NCI-H187 (cell line): Measurements from ENCODE around the gene MRGPRF.
"Not testable (repeated sequence)": the region's sequence is repeated elsewhere in the genome, so short reads cannot be mapped to it uniquely, and the experiment has no call there.

Experiments used
- DNase-seq, 2 experiments: peaks; one replicate each; lab custom pipeline; 2025; lab: John Stamatoyannopoulos, UW

MRGPRF gene

DNA sequence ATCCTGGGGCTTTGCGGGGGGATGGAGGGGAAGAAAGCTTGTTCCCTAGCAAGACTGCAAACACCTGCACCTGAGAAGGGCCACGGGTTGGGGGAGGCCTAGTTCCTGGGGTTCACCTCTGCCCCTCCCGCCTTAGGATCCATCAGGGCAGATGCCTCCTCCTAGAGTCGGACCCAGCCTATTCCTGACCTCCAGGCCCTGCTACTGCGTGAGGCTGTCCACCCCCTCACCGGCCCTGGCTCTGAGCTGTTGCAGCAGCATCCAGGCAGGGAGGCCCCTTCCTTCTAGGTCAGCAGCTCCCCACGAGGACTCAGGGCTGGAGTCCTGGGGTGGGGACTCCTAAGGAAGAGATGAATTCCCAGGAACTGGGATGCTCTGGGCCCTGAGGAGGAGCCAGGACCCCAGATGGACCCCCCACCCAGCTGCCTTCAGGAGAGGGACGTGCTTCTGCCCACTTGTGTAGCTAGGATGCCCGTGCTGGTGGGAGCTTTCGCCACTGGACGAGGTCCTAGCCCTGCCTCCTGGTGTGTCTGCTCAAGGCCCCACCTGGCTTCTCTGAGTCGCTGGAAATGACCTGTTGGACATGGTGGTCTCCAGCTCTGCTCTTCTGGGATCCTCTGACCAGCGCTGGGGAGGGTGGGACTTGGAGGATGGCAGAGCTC lies 10.3 kb downstream of the MRGPRF start:
- DNase-seq, result no peak

DNA sequence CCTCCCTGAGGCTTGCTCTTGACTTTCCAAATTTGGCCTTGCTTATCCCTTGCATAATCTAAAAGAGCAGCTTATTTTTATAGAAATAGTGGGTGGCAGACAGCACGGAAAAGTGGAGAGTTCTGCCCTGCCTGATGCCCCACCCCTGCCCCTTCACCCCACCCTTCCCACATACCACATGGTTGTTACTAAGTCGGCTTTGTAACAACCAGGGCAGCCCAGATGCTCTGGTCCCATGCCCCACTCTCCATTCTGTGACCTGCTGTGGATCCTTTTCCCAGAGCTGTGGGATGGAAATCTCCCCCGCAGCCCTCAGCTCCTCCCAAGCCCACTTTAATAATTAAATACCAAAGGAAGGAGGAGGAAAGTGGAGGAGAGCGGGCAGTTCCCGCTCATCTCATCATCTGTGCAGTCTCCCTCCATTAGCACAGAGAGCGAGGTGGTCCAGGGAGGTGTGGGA lies 10.9 kb downstream of the MRGPRF start:
- DNase-seq, result no peak

DNA sequence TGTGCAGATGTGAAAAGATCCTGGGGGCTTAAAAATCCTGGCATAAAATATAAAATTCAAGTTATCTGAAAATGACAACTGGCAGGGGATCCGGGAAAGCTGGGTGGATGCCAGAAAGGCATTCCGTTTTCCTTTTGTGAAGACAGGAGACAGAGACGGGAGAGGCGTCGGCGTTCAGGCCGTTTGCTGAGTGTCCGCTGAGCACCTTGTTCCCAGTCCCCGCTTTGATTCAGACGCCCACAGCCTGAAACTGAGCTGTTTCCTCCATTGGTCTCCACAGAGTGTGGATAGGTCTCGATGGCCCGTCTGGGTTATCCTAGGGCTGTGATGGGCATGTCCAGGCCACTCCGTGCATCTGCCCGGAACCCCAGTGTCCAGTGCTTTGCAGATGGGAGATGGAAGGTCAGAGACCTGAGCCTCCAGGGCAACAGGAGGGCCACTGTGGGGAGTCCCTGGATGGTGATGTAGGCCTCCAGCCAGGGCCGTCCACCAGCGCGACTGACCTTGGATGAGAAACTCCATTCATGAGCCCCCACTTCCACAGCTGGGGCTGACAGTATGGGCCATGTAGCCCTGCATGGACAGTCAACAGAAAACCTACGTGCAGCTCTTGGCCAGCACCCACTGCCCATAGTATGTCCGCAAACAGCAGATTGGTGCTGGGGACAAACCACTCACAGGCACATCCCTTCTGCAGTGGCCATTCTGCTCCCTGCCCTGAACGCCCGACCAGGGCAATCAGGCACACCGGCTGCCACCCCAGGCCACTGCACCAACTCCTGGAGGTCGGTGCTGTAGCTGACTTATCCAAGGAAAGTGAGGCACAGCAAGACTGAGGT lies 11.6 kb downstream of the MRGPRF start:
- DNase-seq, result no peak

DNA sequence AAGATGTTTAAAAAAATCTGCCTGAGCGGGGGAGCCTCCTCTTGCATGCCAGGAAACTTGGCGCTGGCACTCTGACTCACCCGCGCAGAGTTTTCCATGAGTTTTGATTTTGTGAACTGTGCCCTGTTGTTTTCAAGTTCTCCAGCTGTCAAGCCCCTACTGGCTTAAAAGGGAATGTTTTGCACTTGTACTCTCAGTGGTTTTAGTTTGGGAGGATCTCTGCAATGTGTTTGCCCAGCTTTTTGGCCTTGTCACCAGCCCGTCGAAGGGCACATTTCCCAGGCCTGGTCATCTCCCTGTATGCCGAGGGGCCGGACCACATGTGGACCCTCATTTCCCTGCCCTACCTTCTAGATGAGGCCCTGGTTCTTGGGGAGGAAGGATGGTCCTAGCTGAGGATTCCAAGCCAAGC lies 12.2 kb downstream of the MRGPRF start:
- DNase-seq, result no peak

DNA sequence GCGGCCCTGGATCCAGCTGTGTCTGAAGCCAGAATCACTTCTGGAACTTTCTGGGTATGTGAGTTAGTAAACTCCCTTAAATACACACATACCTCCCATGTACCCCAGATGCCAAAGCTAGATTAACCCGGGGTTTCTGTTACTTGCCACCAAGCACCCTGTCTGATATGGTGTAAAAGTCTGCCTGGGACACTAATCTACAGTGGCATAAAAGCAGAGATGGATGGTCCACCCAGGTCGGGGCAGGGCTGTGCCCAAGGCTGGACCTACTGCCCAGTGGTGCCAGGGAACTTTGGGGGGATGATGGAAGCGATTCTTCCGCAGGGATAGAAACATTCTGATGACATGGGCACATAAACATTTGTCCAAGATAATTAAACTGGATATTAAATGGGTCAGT lies 12.7 kb downstream of the MRGPRF start:
- DNase-seq, result no peak

DNA sequence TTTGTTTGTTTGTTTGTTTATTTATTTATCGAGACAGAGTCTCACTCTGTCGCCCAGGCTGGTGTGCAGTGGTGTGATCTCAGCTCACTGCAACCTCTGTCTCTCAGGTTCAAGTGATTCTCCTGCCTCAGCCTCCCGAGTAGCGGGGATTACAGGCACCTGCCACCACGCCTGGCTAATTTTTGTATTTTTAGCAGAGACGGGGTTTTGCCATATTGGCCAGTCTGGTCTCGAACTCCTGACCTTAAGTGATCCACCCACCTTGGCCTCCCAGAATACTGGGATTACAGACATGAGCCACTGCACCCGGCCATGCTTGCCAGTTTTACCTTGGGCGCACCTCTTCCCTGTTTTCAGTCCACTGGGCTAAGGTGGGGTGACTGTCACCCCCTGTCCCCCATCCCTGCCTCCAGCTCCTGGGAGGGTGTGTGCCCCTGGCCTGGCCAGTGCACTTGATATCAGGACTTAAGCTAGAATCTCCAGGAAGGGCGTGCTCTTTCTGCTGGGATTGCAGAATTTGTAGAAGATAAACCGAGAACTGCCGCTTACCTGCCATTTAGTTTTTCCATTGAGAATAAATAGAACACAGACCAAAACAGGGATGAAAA lies 13.2 kb downstream of the MRGPRF start:
- DNase-seq, result not testable (repeated sequence)

DNA sequence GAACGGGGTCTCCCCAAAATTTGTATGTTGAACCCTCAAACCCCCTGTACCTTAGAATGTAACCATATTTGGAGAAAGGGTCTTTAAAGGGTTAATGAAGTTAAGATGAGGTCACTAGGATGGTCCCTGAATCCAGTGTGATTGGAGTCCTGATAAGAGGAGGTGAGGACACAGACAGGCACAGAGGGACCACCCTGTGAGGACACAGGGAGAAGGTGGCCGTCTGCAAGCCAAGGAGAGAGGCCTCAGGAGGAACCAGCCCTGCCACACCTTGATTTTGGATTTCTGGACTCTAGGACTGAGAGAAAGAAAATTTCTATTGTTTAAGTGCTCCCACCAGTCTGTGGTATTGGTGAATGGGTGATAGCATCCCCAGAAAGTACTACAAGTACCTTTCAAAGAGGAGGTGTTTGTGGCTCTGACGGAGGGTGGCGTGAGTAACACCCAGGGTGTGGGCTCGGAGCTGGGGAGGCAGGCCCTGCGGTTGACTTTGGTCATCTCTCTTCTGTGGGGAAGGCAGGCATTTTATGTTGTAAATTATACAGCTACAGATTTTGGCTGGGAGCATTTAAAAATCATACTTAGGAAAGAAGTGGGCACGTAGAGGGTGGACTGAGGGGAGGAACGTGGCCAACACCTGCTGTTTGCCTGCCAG lies 13.8 kb downstream of the MRGPRF start:
- DNase-seq, result no peak

DNA sequence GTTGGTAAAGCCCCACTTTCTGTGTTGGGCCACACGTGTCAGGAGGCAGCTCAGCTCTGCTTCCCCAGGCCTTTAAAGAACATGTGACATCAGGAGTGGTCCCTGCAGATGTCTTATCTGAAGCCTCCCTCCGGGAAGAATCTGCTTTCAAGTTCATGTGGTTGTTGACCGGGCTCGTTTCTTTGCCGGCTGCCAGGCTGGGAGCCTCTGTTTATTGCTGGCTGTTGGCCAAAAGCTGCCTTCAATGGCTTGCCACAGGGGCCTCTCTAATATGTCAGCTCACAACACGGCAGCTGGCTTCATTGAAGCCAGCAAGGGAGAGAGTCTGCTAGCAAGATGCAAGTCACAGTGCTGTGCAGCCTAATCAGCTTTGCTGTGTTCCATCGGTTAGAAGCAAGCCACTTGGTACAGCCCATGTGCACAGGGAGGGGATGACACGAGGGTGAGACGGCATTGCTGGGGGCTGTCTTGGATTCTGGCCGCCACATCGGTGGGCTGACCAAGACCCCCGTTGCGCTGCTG lies 14.6 kb downstream of the MRGPRF start:
- DNase-seq, result peak in 1 of 2 experiments; percentile 32

DNA sequence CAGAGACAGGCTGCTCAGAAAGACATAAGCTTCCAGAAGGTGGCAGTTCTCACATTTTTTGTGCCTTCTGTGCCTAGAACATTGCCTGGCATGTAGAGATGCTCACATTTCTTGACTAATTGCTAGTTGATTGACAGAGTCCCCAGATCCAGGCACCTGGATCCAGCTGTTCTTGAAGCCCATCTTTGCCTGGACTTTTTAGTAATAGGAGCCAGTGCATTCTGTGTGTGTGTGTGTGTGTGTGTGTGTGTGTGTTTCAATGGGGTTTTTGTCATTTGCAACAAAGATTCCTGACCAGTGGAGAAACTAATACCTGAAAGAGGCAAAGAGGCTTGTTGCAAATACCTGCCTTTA lies 15.1 kb downstream of the MRGPRF start:
- DNase-seq, result no peak

DNA sequence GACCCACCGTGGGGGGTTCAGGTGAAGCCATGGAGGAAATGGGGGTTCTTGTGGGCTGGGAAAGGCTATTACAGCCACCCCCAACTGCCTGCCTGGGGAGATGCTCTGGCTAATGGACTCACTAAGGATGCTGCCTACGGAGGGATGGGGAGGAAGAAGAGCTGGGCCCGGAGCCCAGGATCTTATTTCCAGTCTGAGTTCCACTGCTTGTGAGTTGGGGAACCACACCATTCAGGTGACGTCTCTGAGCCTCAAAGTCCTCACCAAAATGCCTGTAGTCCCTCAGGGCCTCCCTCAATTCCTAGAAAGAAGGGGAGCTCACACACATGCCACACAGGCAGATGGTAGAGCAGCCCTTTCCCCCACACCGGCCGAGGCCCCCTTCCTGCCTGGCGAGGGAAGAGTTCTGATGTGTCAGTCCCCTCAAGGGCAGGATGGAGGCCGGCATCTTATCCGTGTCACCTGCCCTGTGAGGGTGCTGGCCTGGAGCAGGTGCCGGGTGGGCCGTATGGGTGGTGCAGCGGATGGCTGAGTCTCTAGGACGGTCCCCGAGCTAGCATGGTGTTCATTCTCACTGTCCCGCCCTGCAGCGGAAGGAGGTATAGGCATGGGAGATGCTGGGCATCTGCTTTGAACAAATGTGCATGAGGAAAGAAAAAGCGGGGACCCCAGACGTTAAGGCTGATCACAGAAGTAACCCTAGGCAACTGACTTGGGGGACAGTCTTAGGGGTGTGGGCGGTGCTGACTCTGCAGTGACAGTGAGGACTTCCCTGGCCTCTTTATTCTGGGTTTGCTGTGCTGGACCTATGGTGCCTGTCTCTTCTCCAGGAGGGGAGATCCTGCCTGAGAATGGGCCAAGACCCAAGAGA lies 15.7 kb downstream of the MRGPRF start:
- DNase-seq, result no peak

DNA sequence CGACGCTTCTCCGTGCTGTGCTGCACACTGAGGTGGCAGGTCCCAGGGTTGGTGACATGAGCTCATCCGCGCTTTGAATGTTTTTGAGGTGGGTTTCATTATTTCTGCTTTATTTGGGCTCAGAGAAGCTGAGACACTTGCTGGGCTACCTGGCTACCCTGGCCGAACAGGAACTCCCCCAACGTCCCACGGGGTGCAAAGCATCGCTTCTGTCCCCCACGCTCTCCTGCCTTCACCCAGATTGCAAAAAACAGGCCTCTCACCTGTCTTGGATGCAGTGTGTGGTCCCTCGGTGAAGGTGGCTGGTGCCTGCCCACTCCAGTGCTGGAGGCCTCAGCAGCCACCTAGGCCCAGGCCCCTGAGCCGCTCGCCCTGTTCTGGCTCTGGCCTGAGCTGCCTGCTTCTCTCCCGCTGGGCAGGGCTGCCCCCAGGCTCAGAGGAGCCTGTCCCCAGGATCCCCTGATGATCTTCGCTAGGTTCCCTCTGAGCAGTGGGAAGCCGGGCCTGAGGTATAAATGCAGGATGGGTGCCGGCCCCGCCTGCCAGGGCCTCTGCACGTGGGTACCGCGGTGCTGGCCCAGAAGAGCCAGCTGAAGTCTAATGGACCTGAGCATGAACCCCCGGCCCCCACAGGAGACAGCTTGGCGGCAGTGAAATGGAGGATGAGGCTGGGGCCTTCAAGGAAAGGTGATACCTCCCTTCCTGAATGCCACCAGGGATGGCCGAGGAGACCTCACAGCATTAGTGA lies 16.5 kb downstream of the MRGPRF start:
- no peak for DNase-seq

DNA sequence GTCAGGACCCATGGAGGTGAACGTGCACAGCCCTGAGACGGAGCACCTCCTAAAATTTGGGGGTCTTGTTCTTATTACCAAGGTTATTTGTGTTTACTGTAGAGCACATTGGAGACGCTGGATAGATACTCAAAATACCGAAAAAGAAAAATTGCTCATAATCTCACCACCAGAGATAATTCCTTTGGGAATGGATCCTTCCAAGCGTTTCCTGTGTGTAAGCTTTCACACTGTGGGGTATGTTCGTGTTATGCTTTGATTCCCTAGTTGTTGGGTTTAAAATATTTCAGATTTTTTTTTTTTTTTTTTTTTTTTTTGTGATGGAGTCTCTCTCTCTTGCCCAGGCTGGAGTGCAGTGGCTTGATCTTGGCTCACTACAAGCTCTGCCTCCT lies 18.2 kb downstream of the MRGPRF start:
- no peak for DNase-seq

DNA sequence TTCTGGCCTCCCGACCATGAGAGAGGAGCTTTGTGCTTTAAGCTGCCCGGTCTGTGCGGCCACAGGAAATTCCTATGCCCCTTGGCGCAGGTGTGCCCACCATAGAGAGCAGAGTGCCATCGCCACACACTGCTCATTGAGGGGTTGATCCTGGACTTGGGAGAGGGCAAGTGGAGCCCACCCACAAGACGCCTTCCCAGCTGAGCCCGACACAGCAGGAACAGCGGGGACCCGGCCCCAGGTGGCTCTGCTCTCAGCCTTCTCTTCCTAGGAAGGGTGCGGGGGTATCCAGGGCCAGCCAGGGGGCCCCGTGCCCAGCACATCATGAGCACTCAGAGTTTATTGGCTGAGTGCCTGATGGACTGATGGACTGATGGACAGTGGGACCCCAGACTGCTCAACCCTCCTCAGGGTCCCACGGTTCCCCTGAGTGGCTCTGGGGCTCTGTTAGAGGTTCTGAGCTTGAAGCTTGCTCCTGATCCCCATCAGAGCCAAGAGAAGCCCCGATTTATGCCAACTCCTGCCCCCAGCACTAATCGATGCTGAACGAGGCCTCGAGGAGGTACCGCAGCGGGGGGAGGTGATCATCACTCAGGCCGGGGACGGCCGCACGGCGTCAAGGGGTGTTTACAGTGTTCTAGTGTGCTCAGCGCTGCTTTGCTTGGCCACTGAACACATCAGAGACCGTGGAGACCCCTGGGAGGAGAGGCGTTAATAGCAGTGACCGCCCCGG lies 18.7 kb downstream of the MRGPRF start:
- DNase-seq, result no peak

DNA sequence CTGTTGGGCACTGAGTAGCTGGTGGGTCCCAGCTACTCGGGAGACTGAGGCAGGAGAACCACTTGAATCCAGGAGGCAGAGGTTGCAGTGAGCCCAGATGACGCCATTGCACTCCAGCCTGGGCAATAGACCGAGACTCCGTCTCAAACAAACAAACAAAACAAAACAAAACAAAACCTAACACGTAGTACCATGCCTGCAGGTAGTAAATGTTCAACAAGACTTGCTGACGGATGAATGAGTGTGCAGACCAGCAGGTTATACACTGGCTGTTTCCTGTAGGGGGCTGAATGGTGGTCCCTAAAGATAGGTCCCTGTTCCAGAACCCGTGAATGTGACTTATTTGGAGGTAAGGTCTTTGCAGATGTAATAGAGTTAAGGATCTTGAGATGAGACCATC lies 19.5 kb downstream of the MRGPRF start:
- no peak for DNase-seq

DNA sequence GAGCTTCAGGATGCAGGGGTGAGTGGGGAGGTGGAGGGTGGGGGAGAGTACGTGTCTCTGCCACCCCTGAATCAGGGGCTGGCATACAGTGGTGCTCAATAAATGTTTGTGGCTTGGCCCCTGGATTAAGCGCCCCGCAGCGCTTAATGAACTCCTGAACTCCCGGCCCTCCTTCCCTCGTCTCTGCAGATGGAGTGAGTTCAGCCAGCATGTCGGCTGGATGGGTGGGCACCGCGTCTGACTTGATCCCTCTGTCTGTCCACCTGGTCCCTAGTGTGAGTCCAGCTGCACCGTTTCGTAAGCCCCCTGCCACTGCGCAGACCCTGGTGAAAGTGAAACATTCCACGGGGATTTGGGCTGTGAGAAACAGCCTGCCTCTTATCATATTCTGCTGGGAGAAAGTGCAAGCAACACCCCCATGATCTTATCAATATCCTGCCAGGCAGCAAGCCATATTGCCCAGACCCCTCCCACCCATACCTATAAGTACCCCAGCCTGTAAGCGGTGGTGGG lies 20.2 kb downstream of the MRGPRF start:
- no peak for DNase-seq

DNA sequence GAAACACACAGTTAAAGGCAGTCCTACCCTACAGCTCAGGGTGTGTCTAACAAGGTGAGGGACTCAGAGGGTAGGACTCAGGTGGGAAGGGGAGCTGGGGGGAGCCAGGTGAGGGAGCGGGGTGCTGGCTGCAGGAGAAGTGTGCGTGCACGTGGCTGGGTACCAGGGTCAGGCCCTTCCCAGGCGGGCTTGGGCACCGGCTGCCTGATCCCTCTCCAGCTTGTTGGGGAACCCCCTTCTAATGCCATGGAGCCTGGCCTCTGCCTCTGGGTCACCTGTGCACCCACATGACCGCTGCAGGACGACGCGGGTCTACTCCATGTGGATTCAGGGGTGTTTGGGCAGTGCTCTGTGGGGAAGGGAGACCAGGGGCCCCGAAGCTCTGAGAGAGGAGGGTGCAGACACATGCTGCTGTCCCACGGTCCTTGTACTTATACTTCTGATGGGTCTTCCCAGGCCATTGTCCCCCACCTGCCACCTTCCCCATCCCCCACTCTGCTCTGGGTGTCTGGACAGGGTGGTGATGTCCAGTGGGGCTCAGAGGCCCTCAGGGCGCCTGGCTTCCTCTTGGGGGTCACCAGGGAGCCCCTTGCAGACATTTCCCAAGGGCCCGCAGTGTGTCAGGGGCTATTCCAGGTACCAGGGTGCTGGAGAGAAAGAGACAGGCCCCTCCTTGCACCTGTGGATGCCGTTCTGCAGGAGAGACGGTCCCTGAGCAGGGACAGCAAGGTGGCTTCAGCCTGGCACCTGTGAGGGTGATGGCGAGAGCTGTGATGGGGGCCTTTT lies 21.9 kb downstream of the MRGPRF start:
- DNase-seq, result no peak

DNA sequence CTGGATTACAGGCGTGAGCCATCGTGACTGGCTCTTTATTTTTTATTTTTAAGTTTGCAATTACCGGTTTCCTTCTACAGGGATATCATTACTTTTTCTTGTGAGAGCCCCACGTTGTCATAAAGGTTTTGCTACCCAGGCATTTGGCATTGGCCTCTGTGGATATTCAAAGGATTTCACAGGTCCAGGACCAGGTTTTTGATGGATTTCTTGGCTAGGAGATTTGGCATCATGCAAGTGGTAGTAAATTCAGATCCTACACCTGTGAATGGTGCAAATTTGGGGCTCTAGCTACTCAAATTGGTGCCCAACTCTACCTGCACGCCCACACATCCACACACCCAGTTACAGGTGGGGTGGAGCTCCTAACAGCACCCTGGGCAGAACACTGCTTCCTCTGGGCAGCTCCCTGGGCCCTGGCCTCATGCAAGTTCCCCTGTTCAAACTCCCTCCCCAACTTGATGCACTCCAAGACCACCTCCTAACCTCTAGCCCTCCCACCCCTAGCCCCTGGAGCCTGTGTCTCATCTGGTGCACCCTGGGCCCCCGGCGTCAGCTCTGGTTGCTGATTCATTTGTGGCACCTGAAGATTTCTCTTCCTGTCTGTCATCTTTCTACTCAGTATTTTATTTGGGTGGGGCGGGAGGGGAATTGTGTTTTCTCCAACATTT lies 23.0 kb downstream of the MRGPRF start:
- no peak for DNase-seq

DNA sequence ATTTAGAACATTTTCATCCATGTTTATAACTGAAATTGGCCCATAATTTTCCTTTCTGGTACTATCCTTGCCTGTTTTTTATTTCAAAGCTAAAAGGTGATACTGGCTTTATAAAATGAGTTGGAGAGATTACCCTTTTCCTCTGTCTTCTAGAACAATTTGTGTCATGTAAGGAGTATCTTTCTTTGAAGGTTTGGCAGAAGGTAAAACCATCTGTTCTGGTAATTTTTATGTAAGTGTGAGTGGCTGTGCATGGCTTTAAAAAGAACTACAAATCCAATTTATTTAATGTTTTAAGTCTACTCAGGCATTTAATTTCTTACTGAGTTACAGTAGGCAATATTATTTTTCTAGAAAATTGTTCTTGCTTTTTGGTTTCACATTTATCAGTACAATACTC lies 24.6 kb downstream of the MRGPRF start:
- no peak for DNase-seq
